Measurements from ENCODE around the gene CENPP.

The CENPP gene

GRCh38 chr9:92666236-92666635, 340.5 kb downstream of the CENPP start:
- no peak for DNase-seq (ENCODE audit: low spot score)
- TF ChIP-seq, protein P1, sequence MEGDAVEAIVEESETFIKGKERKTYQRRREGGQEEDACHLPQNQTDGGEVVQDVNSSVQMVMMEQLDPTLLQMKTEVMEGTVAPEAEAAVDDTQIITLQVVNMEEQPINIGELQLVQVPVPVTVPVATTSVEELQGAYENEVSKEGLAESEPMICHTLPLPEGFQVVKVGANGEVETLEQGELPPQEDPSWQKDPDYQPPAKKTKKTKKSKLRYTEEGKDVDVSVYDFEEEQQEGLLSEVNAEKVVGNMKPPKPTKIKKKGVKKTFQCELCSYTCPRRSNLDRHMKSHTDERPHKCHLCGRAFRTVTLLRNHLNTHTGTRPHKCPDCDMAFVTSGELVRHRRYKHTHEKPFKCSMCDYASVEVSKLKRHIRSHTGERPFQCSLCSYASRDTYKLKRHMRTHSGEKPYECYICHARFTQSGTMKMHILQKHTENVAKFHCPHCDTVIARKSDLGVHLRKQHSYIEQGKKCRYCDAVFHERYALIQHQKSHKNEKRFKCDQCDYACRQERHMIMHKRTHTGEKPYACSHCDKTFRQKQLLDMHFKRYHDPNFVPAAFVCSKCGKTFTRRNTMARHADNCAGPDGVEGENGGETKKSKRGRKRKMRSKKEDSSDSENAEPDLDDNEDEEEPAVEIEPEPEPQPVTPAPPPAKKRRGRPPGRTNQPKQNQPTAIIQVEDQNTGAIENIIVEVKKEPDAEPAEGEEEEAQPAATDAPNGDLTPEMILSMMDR (IDR thresholded peaks at IDR 0.05; ENCODE audit: borderline replicate concordance, control extremely low read depth, extremely low read depth, insufficient read depth, missing control alignments), result no peak
- in situ Hi-C loops (cut with MboI; ENCODE audit: low sequenced_read_pairs, unreplicated experiment), result no loop called here

DNA sequence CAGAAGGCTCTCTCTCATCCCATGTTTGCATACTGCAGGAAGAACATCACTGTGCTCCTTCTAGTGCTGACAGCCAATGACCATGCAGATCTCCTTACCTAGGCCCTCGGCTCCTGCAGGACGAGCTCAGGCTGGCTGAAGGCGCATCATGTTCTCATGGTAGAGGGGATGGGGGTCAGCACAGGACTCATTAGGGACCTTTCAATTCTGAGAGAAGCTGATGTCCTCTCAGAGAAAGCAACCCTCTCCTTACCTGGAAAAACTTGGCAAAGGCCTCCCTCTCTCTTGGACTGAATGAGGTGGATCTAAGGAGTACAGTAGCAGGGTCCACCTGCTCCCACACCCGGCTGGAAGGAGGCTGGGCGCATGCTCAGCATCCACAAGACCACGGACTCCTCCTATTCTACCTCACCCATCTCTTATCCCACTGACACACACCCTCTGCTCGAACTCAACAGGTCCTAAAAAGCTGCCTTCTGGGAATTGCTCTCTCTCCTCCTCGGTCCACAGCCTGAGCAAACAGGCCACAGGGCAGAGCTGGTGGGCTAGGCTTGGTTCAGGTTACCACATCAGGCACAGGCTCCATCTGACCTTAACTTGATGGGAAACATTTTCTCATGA, 341.3 kb downstream of the CENPP start:
- TF ChIP-seq, protein P1 (IDR thresholded peaks at IDR 0.05; ENCODE audit: borderline replicate concordance, control extremely low read depth, extremely low read depth, insufficient read depth, missing control alignments), result no peak
- no peak for DNase-seq (ENCODE audit: low spot score)
- in situ Hi-C loops (cut with MboI; ENCODE audit: low sequenced_read_pairs, unreplicated experiment), result no loop called here

GRCh38 chr9:92668746-92669526, 343.2 kb downstream of the CENPP start:
- no peak for DNase-seq (ENCODE audit: low spot score)
- TF ChIP-seq, protein P1 (IDR thresholded peaks at IDR 0.05; ENCODE audit: borderline replicate concordance, control extremely low read depth, extremely low read depth, insufficient read depth, missing control alignments), result no peak
- in situ Hi-C loops (cut with MboI; ENCODE audit: low sequenced_read_pairs, unreplicated experiment), result no loop called here

- peak; percentile 65 for DNase-seq (ENCODE audit: low spot score)
- TF ChIP-seq, protein P1 (IDR thresholded peaks at IDR 0.05; ENCODE audit: borderline replicate concordance, control extremely low read depth, extremely low read depth, insufficient read depth, missing control alignments), result no peak
- in situ Hi-C loops (cut with MboI; ENCODE audit: low sequenced_read_pairs, unreplicated experiment), result no loop called here
Measured at GRCh38 chr9:92669527-92669889, 343.8 kb downstream of the CENPP start.

All from GM13976 (cell line).